B cell (primary cell): ENCODE measurements around the gene TPSB2. TPM values are rescaled to one million over a fixed set of nuclear protein-coding genes. Genes with fewer than 3 reads are reported as not detected.

Experiments
- ATAC-seq: fragments of 200-7000 bp; cut with Tn5 transposase; one replicate; pipeline ENCODE4 v1.10.0; 2021; ENCODE audit warnings: low read depth, mild to moderate bottlenecking, moderate number of reproducible peaks, moderate library complexity
- CTCF ChIA-PET: fragments of 350-600 bp; sonication (Branson Sonifier 250); formaldehyde crosslinking; loops from one replicate; lab custom pipeline; 2021; ENCODE audit warnings: antibody characterized with exemption, inconsistent platforms; lab: Charles Lee
- POLR2A ChIA-PET: fragments of 350-600 bp; sonication (Branson Sonifier 250); formaldehyde crosslinking; loops from one replicate; lab custom pipeline; 2021; ENCODE audit warnings: antibody characterized with exemption; lab: Charles Lee
- DNase-seq: peaks from one replicate; pipeline ENCODE4 v3.0.0; 2013
- H2AFZ ChIP-seq: 2 replicates; pipeline ENCODE4 v1.6.1; 2012; ENCODE audit warnings: mild to moderate bottlenecking, low read depth, low read length; ENCODE audit not compliant: insufficient read depth, poor library complexity, severe bottlenecking
- H3K27ac ChIP-seq, 2 donors: 1 replicate in 1 of 2; 2 replicates in 1 of 2; pipeline ENCODE4 v1.5.1; 2012 to 2013; ENCODE audit warnings: low read length in 2 of 2, mild to moderate bottlenecking in 2 of 2, moderate library complexity in 1 of 2
- H3K27me3 ChIP-seq, 4 experiments: fragments of 200-600 bp in 1 of 4; sonication (generic) in 1 of 4; replicated peaks in 1 of 4; 1 replicate in 2 of 4; 2 replicates in 2 of 4; pipeline versions ENCODE4 v1.6.1 to v1.7.0; 2013 to 2016; ENCODE audit warnings: low read length in 3 of 4, mild to moderate bottlenecking in 2 of 4, mixed read lengths in 1 of 4, moderate library complexity in 1 of 4; ENCODE audit not compliant: insufficient read depth in 4 of 4, control insufficient read depth in 3 of 4; ENCODE audit errors: control extremely low read depth in 1 of 4
- H3K36me3 ChIP-seq, 2 experiments: replicated peaks in 1 of 2; 1 replicate in 1 of 2; 2 replicates in 1 of 2; pipeline versions ENCODE4 v1.6.1 to v1.7.1; 2013; ENCODE audit warnings: low read length in 1 of 2; ENCODE audit not compliant: insufficient read depth in 2 of 2, control insufficient read depth in 1 of 2; ENCODE audit errors: control extremely low read depth in 1 of 2, extremely low read depth in 1 of 2
- H3K4me1 ChIP-seq, 2 donors: fragments of 200-600 bp in 1 of 2; sonication (generic) in 1 of 2; 1 replicate in 1 of 2; 2 replicates in 1 of 2; pipeline versions ENCODE4 v1.5.1 to v1.6.1; 2013 to 2017; ENCODE audit warnings: low read length in 2 of 2; ENCODE audit not compliant: control insufficient read depth in 2 of 2, insufficient read depth in 2 of 2
- H3K4me2 ChIP-seq: replicated peaks from 2 replicates; pipeline ENCODE3; 2012; ENCODE audit warnings: mild to moderate bottlenecking, low read depth, low read length; ENCODE audit not compliant: poor library complexity, severe bottlenecking
- H3K4me3 ChIP-seq, 5 experiments: fragments of 200-600 bp in 1 of 5; sonication (generic) in 1 of 5; 1 replicate in 3 of 5; 2 replicates in 2 of 5; pipeline versions ENCODE4 v1.5.1 to v1.7.0; 2011 to 2016; ENCODE audit warnings: low read length in 4 of 5, mild to moderate bottlenecking in 4 of 5, low read depth in 2 of 5, control low read depth in 1 of 5, moderate library complexity in 1 of 5; ENCODE audit not compliant: insufficient read depth in 1 of 5; ENCODE audit errors: control extremely low read depth in 1 of 5, extremely low read depth in 1 of 5
- H3K79me2 ChIP-seq: fragments of 200-600 bp; sonication (generic); one replicate; pipeline ENCODE4 v1.6.0; 2016; ENCODE audit warnings: low read length; ENCODE audit not compliant: control insufficient read depth, insufficient read depth
- H3K9ac ChIP-seq: fragments of 200-600 bp; sonication (generic); 2 replicates; pipeline ENCODE4 v1.6.1; 2017; ENCODE audit warnings: mild to moderate bottlenecking, low read length, moderate library complexity
- H3K9me3 ChIP-seq, 3 donors: one replicate each; pipeline versions ENCODE4 v1.6.1 to v1.7.1; 2013; ENCODE audit warnings: low read length in 2 of 3; ENCODE audit not compliant: control insufficient read depth in 2 of 3, insufficient read depth in 1 of 3; ENCODE audit errors: control extremely low read depth in 1 of 3
- H4K20me1 ChIP-seq: 2 replicates; pipeline ENCODE4 v1.6.0; 2012; ENCODE audit warnings: mild to moderate bottlenecking, low read length; ENCODE audit not compliant: insufficient read depth, control insufficient read depth, poor library complexity, severe bottlenecking
- H3K27ac Mint-ChIP-seq: one replicate; pipeline ENCODE4 v1.8.0; 2021; ENCODE audit warnings: mixed read lengths
- H3K27me3 Mint-ChIP-seq: one replicate; pipeline ENCODE4 v1.8.0; 2021; ENCODE audit warnings: mixed read lengths
- H3K4me1 Mint-ChIP-seq: one replicate; pipeline ENCODE4 v1.8.0; 2021; ENCODE audit warnings: mixed read lengths
- H3K4me3 Mint-ChIP-seq: one replicate; pipeline ENCODE4 v1.8.0; 2021; ENCODE audit warnings: mixed read lengths
- H3K9me3 Mint-ChIP-seq: one replicate; pipeline ENCODE4 v1.8.0; 2022; ENCODE audit warnings: mixed read lengths; ENCODE audit not compliant: insufficient read depth
- EZH2 ChIP-seq: IDR thresholded peaks from 2 replicates; pipeline ENCODE4 v1.6.1; 2012; ENCODE audit warnings: borderline replicate concordance, low read depth, mild to moderate bottlenecking, moderate library complexity, low read length; ENCODE audit not compliant: insufficient read depth, poor library complexity, severe bottlenecking
- WGBS: methylation state at CpG from one replicate; pipeline ENCODE4 v1.1.5; 2013; ENCODE audit warnings: missing lambda C conversion rate; ENCODE audit not compliant: insufficient coverage; 5-methylcytosine and 5-hydroxymethylcytosine counted together
- intact Hi-C: fragments of 100-400 bp; cut with micrococcal nuclease; formaldehyde crosslinking; loops from one replicate; pipeline ENCODE4 v1.10.0; 2022
- polyA plus RNA-seq: library from polyadenylated mRNA; depleted of rRNA; stranded (reverse); fragments of >200 nt; gene quantifications from 2 replicates; pipeline ENCODE4 v1.2.3, GENCODE V29; 2012
- total RNA-seq, 2 donors: library from RNA; stranded (reverse); fragments of 120-200 nt in 1 of 2; gene quantifications; 1 replicate in 1 of 2; 2 replicates in 1 of 2; pipeline versions ENCODE4 v1.2.3 to v1.2.4, GENCODE V29; 2013 to 2022
- TF ChIP-seq, protein P1 (sequence below): fragments of 200-600 bp; IDR thresholded peaks from one replicate; pipeline ENCODE4 v1.8.0; 2022; ENCODE audit warnings: antibody characterized with exemption, mild to moderate bottlenecking

TPSB2 gene
- total and polyA plus RNA-seq, 2 donors (not counting 1 experiment from before 2014, with no cell fraction given), result not detected

DNA sequence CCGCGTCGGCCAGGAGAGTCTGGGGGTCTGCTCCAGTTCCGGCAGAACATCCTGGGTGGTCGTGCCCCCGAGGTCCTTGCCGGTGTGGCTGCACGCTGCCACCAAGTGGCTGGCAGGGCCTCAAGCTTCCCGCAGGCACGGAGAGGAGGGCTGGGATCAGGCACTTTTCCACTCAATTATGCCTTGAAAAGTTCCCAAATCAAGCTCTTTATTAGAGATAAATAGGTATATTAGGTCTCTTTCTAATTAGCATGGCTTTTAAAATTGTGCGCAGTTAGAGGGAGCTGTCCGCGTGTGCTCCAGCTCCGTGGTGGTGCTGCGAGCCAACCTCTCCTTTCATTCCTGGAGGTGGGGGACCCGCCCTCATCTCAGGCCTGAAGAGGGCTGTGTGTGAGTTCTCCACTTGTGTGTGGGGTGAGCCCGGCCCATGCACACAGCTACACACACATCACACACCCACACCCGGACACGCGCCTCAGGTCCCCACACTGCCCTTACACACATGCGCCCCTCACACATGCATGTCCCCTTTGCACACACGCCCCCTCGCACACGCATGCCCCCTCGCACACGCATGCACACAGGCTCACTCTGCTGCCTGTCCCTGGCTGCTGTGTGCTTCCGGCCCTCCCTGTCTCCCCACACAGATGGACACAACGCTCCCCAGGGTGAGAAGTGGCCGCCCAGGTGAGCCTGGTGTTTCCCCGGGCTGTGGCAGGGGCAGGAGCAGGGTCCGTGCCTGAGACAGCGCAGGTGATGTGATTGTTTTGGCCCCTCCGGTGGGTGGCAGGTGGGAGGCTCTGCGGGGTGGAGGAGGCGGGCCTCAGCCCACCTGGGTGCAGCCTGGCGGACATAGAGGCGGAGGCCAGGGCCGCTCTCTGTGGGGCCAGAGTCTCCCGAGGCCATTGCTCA, 48.3 kb downstream of the TPSB2 start:
- Histone ChIP-seq H3K27ac (no peak overlapping the region), H3K4me1 (no peaks in the 10 kb centered on the region), H3K36me3 (no peaks in the 10 kb centered on the region), H2AFZ (no peak overlapping the region), H3K9ac (no peak overlapping the region), H3K4me2 (no peak overlapping the region), H4K20me1 (no peaks in the 10 kb centered on the region), H3K27me3 (peaks cover 0 to 4% (median 0%) of the 10 kb centered on the region in 4 experiments), H3K9me3 (peaks cover 0 to 6% (median 0%) of the 10 kb centered on the region in 3 donors), H3K79me2 (no peaks in the 10 kb centered on the region), H3K4me3 (no peak overlapping the region)
- no peaks in the 10 kb centered on the region for H3K4me1 Mint-ChIP-seq
- DNase-seq (no peak), ATAC-seq (no peak)
- POLR2A ChIA-PET, result no interaction called here
- H3K27ac Mint-ChIP-seq, result no peak overlapping the region
- WGBS, result 78% methylated on average over 28 of the region's 39 CpGs
- H3K27me3 Mint-ChIP-seq, result no peaks in the 10 kb centered on the region
- TF ChIP-seq, protein P1, sequence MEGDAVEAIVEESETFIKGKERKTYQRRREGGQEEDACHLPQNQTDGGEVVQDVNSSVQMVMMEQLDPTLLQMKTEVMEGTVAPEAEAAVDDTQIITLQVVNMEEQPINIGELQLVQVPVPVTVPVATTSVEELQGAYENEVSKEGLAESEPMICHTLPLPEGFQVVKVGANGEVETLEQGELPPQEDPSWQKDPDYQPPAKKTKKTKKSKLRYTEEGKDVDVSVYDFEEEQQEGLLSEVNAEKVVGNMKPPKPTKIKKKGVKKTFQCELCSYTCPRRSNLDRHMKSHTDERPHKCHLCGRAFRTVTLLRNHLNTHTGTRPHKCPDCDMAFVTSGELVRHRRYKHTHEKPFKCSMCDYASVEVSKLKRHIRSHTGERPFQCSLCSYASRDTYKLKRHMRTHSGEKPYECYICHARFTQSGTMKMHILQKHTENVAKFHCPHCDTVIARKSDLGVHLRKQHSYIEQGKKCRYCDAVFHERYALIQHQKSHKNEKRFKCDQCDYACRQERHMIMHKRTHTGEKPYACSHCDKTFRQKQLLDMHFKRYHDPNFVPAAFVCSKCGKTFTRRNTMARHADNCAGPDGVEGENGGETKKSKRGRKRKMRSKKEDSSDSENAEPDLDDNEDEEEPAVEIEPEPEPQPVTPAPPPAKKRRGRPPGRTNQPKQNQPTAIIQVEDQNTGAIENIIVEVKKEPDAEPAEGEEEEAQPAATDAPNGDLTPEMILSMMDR, result no peak
- TF ChIP-seq EZH2, result no peak
- no peaks in the 10 kb centered on the region for H3K9me3 Mint-ChIP-seq
- no peak overlapping the region for H3K4me3 Mint-ChIP-seq
- CTCF ChIA-PET, result no interaction called here
- intact Hi-C loops, result no loop called here
